Measurements from ENCODE around the gene KLHL29. TPM values are rescaled to one million over a fixed set of nuclear protein-coding genes. Genes with fewer than 3 reads are reported as not detected.

Gene KLHL29
- total RNA-seq, 1 donor from 2014 or later: 3.6 TPM

DNA sequence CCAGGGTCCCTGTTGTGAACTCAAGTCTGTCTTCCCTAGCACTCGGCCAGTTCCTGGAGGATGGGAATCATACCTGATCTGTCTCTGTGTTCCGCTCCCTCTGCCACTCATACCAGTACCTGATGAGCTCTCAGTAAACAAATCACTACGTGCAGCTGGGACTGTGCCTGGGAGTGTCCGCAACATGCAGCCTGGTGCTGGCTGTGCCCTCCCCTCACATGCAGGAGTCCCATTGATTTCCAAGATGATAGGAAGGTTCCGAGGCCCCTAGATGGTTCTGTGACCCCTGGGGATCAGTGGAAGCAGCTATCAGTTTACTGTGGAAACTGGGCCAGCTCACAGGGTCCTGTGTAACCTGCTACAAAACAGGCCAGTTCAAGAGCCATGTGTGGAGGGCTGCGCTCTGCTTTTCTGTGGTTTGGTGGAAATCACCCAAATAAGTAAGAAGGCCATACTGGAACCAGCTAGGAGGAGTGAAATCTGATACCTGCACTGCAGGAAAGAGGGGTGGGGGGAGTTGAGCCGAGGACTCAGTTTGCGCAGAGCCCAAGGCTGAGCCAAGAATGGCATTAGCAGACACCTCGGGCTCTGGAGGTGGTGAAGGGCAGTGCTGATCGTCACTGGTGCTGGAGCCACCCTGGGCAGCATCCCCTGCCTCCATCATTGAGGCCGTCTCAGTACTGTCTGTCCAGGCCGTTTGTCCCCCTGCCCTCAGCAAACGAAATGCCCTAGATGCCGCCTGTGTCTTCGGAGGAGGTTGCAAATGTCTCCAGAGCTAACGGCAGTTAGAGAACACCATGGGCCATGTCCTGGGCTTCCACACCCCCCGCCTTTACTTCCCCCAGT, 93.3 kb downstream of the KLHL29 start:
- ATAC-seq: no peak

DNA sequence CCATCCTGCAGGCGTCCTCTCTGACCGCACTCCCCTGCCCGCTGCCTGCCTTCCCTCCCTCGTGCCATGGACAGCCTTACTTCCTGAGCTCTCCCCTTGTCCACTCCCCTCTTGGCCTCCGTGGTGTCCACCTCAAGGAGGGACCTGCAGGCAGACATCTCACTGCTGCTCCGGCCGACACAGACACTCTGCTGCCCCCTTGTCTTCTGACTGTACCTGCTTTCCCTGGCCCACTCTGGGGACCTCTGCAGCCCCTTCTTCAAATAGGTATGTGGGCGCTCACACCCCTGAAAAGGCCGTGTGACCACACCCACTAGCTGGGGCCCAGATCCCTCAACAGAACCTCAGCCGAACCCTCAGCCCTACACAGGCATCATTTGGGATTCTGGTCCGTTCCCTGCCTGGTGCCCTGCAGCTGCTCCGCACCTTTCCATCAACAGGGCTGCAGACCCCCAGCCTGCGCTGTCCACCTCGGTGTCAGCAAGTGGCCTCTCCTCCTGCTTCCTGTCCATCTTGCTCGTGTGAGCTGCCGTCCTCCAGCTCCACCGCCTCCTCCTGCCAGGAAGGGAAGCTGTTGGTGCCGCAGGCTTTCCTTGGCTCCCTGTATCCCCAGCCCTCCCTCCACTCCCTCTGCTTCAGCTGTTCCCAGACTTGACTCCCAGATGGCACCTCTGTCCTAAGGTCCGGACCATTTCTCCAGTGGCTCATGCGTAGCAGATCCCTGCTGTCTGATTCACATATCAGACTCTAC, 94.1 kb downstream of the KLHL29 start:
- no peak for ATAC-seq

DNA sequence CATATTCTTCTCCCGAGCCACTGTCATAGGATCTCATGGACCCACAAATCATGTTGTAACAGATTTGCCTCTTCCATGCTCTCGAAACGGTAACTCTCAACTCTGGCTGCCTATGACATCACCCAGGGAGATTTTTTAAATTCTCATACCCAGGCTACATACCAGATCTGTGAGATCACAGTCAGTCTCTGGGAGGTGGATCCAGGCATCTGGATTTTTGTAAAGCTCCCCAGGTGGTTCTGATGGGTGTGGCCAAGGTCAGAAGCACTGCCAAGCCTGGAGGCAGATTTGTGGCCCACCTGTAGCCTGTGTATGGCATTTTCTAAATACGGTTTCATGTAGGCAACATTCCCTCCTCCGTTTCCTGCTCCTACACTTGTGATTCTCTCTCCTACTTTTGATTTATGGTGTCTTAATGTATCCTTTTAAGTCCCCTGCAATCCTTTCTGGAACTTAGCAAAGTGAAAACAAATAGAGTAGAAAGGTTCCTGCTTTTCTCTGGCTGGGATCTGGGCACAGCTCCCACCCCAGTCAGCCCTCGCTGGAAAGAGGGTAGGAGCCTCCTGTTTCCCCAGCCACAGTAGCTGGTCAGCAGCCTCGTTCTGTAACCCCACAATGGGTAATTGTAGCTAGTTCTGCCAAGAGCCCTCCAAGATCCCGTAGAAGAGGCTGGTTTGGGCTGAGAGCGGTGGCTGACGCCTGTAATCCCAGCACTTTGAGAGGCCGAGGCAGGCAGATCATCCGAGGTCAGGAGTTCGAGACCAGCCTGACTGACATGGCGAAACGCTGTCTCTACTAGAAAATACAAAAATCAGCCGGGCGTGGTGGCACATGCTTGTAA, 96.2 kb downstream of the KLHL29 start:
- peak; percentile 70 for ATAC-seq

GRCh38 chr2:23482188-23482587, 97.2 kb downstream of the KLHL29 start:
- ATAC-seq: no peak

DNA sequence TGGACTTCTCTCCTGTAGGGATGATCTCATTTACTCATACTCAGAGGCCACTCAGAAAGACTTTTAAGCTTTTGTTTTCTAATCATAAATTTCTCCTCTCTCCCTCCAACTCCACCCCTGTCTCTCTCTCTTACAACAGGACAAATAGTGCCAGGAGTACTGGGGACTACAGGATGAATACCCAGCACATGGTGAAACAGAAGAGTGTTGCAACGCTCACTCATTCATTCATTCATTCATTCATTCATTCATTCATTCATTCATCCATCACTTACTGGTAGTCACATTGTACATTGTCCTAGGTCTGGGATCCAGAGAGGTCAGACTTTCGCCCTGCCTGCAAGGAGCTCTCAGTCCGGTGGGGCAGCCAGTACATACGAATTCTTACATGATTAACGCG, 97.6 kb downstream of the KLHL29 start:
- ATAC-seq: no peak

DNA sequence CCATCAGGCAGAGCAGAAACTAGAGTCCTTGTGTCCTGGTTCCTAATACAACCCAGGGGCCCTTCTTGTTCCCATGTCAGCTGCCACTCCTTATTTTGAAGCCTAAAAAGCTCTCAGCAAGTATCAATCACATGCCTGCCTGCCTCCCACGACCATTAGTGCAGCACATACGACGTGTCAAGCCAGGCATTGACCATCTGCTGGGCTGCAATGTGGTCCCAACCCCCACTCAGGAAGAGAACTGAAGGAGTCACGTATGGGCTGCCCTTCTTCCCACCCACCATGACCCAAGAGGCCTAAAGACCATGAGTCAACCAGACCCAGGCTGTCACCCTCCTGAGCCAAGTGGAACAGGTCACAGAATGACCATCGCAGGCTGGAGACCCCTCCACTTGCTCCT, 98.8 kb downstream of the KLHL29 start:
- no peak for ATAC-seq

GRCh38 chr2:23484275-23484674, 99.3 kb downstream of the KLHL29 start:
- ATAC-seq: no peak

- ATAC-seq: no peak
Observed at GRCh38 chr2:23484767-23485166, 99.8 kb downstream of the KLHL29 start.

DNA sequence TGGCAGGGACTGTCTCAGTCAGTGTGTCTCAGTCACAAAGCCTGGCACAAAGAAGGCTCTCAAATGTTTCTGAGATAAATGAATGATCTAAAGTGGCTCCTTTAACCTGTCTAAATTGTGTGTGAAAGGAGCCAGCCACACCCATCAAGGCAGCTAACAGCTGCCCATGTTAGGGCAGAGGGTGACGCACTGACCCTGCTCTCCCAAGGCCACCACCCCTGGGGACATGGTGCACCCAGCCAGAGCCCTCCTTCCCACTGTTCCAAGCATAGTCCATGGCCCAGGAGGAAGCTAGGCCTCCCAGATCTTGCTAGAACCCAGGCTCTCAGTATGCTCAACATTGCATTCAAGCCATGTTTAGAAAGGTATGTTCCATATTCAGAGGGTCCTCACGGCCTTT, 100.3 kb downstream of the KLHL29 start:
- ATAC-seq: no peak

DNA sequence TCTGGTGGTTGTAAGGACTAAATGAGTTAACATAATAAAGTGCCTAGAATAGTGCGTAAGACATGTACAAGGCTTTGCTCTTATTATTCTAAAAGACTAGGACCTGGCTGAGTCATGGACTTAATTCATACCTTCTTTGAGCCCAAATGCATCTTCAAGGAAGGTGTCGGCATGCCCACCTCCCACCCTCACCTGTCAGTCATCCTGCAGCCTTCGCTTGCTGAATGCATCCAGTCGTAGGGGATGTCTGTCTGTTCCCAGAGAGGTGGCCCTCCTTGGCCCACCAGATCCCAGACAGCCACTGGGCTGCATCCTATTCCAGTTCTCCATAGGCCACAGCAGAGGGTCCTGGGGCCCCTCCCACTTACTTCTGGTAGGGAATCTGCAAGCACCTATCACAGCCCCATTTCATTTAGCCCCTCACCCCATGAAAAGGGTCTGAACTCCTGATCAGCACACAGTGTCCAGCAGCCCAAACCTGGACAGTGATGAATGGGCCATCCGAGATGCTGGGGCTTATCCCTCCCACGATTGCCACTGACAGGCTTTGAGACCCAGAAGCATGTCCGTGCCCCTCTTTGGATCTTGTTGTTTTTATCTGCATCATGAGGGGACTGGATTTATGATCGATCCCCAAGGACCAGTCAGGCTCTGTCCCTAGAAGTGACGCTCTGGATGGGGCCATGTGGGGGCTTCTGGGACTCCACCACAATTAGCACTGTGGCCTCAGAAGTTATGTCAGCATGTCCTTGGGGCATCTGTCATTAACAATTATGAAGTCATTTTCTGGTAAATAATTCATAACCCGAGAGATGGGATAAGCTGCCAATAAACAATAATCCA, 101.1 kb downstream of the KLHL29 start:
- ATAC-seq: no peak

GRCh38 chr2:23486684-23487075, 101.7 kb downstream of the KLHL29 start:
- no peak for ATAC-seq

DNA sequence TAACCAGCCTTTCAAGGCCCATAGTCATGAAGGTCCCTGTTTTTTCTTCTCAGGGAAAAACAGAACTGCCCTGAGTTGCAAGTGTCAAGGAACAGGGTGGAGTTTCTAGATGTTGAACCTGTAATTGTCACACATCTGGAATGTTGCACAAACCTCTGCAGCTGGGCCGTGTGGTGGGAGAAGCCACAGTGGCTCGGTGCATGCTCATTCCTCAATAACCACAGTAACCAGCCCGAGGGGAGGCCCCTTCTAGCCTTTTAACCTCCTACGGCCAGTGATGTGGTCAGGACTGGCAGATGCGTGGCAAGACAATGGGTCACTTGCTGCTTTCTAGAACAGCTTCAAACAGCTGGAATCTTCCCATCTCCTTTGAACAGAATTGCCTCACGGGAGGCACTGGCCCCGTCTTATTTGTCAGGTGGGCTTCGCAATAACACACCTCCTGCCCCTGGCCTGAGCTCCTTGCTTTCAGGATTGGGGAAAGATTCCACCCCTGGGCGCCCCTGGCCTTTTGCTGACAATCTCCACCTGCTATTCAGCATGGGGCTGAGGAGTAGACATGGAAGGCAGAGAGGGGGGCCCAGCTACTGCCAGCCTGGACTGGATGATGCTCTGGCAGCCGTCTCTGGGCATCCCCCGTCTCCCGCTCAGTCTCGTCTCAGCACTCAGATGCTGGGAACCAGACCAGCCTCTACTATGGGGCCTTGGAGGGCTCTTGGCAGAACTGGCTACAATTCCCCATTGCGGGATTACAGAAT, 102.9 kb downstream of the KLHL29 start:
- no peak for ATAC-seq

- ATAC-seq: no peak
Observed at GRCh38 chr2:23488584-23488983, 103.6 kb downstream of the KLHL29 start.

GRCh38 chr2:23489471-23490322, 104.7 kb downstream of the KLHL29 start:
- ATAC-seq: no peak

- no peak for ATAC-seq
Observed at GRCh38 chr2:23491591-23492336, 106.8 kb downstream of the KLHL29 start.

- ATAC-seq: no peak
Observed at GRCh38 chr2:23492337-23492675, 107.3 kb downstream of the KLHL29 start.

GRCh38 chr2:23492921-23493320, 107.9 kb downstream of the KLHL29 start:
- peak; percentile 89 for ATAC-seq

- no peak for ATAC-seq
Observed at GRCh38 chr2:23493846-23494245, 108.9 kb downstream of the KLHL29 start.

DNA sequence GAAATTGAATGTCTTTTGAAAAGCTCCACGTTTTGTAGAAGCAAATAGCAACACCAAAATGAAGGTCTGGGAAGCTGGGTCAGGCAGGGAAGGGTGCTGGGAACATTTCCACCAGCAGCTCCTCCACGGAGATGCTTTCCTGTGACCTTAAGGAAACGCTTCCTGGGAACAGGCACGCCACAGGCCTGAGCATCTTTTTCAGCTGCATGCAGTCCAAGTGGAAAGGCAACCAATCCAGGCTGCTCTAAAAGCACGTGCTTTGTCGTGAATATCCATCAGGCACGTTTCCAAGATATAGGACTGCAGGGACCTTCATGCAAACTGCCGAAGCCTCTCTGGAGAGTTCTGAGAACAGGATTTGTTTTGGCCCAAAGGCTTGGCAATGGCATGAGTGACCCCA, 109.3 kb downstream of the KLHL29 start:
- ATAC-seq: no peak

DNA sequence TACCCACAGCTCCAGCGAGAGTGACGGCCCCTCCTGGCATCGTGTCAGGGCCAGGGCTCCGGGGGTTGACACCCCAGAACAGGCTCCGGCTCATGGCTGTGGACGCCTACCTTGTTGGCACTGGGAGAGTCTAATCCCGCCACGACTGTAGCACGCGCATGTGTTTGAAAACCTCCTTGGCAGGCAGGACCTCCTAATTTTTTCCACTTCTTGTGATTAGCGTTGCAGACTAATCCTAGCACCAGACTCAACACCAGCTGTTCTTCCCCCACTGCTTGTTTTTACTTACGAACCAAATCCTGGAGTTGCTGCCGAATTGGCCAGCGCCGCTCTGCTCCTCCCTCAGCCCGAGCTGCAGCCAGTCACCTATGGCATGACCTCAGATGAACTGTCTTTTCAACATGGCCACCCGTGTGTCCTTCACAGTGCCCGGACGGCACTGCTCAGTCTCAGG, 110.7 kb downstream of the KLHL29 start:
- ATAC-seq: no peak

Measured in esophagus mucosa (tissue), 1 donor.